Fibroblast of skin of left quadriceps (primary cell): Measurements from ENCODE around the gene ANO7.
"Not testable (repeated sequence)": the region's sequence is repeated elsewhere in the genome, so short reads cannot be mapped to it uniquely, and the experiment has no call there.

Experiments
- DNase-seq, 2 experiments: peaks; one replicate each; pipeline ENCODE4 v3.0.0-alpha.2; 2013; ENCODE audit warnings: low read depth in 2 of 2

ANO7 gene

GRCh38 chr2:241189856-241190201 is 1.4 kb downstream of the ANO7 start:
- DNase-seq, result no peak

GRCh38 chr2:241190291-241190981 is 2.0 kb downstream of the ANO7 start:
- DNase-seq, result no peak

GRCh38 chr2:241191081-241191480 is 2.6 kb downstream of the ANO7 start:
- no peak for DNase-seq

GRCh38 chr2:241193271-241193670 is 4.8 kb downstream of the ANO7 start:
- DNase-seq, result no peak

- no peak for DNase-seq
Measured at GRCh38 chr2:241194811-241195210, 6.3 kb downstream of the ANO7 start.

GRCh38 chr2:241195506-241196130 is 7.1 kb downstream of the ANO7 start:
- DNase-seq, result no peak

GRCh38 chr2:241197246-241197645 is 8.8 kb downstream of the ANO7 start:
- DNase-seq, result not testable (repeated sequence)

GRCh38 chr2:241197947-241198346 is 9.5 kb downstream of the ANO7 start:
- DNase-seq, result no peak

- no peak for DNase-seq
Measured at GRCh38 chr2:241198381-241199279, 10.2 kb downstream of the ANO7 start.

GRCh38 chr2:241199286-241199685 is 10.8 kb downstream of the ANO7 start:
- no peak for DNase-seq

GRCh38 chr2:241199897-241200821 is 11.7 kb downstream of the ANO7 start:
- DNase-seq, result no peak

- DNase-seq, result no peak
Measured at GRCh38 chr2:241200822-241201395, 12.4 kb downstream of the ANO7 start.

- DNase-seq, result no peak
Measured at GRCh38 chr2:241201445-241202267, 13.2 kb downstream of the ANO7 start.

GRCh38 chr2:241202268-241202585 is 13.8 kb downstream of the ANO7 start:
- no peak for DNase-seq

GRCh38 chr2:241202681-241203080 is 14.2 kb downstream of the ANO7 start:
- no peak for DNase-seq

GRCh38 chr2:241203218-241204009 is 14.9 kb downstream of the ANO7 start:
- no peak for DNase-seq

GRCh38 chr2:241204010-241204384 is 15.5 kb downstream of the ANO7 start:
- DNase-seq, result no peak

- DNase-seq, result no peak
Measured at GRCh38 chr2:241204490-241204889, 16.0 kb downstream of the ANO7 start.

- no peak for DNase-seq
Measured at GRCh38 chr2:241205086-241205485, 16.6 kb downstream of the ANO7 start.

GRCh38 chr2:241207151-241207550 is 18.7 kb downstream of the ANO7 start:
- no peak for DNase-seq
